ENCODE measurements around the gene USP7.

DNA sequence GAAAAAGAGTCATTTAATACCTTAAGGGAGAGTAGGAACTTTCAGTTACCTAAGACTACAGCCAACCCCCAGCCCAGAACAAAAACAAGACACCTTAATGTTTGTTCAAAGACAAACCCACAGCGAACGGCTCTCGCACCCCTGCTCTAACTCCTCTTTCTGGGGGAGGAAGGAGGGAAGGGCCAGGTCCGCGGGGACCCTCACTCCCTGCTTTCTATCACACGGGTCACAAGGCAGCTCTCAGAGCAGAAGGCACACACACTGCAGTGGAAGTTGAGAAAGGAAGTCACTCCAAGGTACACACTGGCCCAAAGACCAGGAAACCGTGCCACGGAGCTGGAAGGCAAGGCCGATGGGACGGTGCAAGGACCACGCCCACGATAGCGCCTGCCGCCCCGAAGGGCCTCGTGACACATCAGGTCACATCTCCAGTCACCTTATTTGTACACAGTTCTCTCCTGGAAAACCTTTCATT, 71.6 kb downstream of the USP7 start:
- TF ChIP-seq POLR2AphosphoS5 (IDR thresholded peaks at IDR 0.05; ENCODE audit: low read depth, low read length): no peak
- TF ChIP-seq REST (IDR thresholded peaks at IDR 0.05; ENCODE audit: insufficient read depth in 1 of 2, low read depth in 2 of 2, low read length in 1 of 2): no peak
- TF ChIP-seq, protein P1, sequence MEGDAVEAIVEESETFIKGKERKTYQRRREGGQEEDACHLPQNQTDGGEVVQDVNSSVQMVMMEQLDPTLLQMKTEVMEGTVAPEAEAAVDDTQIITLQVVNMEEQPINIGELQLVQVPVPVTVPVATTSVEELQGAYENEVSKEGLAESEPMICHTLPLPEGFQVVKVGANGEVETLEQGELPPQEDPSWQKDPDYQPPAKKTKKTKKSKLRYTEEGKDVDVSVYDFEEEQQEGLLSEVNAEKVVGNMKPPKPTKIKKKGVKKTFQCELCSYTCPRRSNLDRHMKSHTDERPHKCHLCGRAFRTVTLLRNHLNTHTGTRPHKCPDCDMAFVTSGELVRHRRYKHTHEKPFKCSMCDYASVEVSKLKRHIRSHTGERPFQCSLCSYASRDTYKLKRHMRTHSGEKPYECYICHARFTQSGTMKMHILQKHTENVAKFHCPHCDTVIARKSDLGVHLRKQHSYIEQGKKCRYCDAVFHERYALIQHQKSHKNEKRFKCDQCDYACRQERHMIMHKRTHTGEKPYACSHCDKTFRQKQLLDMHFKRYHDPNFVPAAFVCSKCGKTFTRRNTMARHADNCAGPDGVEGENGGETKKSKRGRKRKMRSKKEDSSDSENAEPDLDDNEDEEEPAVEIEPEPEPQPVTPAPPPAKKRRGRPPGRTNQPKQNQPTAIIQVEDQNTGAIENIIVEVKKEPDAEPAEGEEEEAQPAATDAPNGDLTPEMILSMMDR (IDR thresholded peaks at IDR 0.05): no peak
- TF ChIP-seq TCF7L2 (IDR thresholded peaks at IDR 0.05; ENCODE audit: low read depth, low read length): no peak

All from Panc1 (cell line).